Panc1 (cell line): ENCODE results near the gene SYNE1. TPM values are rescaled to one million over a fixed set of nuclear protein-coding genes. Genes with fewer than 3 reads are reported as not detected.

Experiments used
- ATAC-seq: fragments of 200-7000 bp; cut with Tn5 transposase; 2 replicates; pipeline ENCODE4 v1.9.1; 2020; ENCODE audit warnings: mild to moderate bottlenecking, moderate library complexity
- BruUV-seq: library from RNA; stranded (reverse); fragments of 400-500 nt; replicated peaks from 2 replicates; lab custom pipeline; 2021; lab: Mats Ljungman, UMichigan
- CTCF ChIA-PET: fragments of 300-600 bp; sonication (Branson Sonifier 250); formaldehyde crosslinking; loops from one replicate; lab custom pipeline; 2022; ENCODE audit warnings: antibody characterized with exemption; lab: Charles Lee
- POLR2A ChIA-PET: fragments of 300-600 bp; sonication (Branson Sonifier 250); formaldehyde crosslinking; loops from one replicate; lab custom pipeline; 2022; ENCODE audit warnings: antibody characterized with exemption; lab: Charles Lee
- DNase-seq: peaks from one replicate; pipeline ENCODE4 v3.0.0-alpha.2; 2010; ENCODE audit warnings: low read depth, low spot score
- H3K27ac ChIP-seq: 2 replicates; pipeline ENCODE4 v1.5.1; 2011; ENCODE audit warnings: mild to moderate bottlenecking, low read length, inconsistent platforms
- H3K27me3 ChIP-seq: fragments of 200-500 bp; sonication (Bioruptor generic); 2 replicates; pipeline ENCODE4 v1.6.0; 2014; ENCODE audit warnings: low read length, inconsistent platforms; ENCODE audit not compliant: control insufficient read depth, insufficient read depth
- H3K36me3 ChIP-seq: fragments of 200-500 bp; sonication (Bioruptor generic); 2 replicates; pipeline ENCODE4 v1.5.1; 2014; ENCODE audit warnings: inconsistent platforms, mild to moderate bottlenecking, low read length, moderate library complexity; ENCODE audit not compliant: control insufficient read depth, insufficient read depth
- H3K4me1 ChIP-seq: 2 replicates; pipeline ENCODE4 v1.5.1; 2011; ENCODE audit warnings: inconsistent platforms, mild to moderate bottlenecking, low read length, moderate library complexity; ENCODE audit not compliant: control insufficient read depth, insufficient read depth
- H3K4me3 ChIP-seq, 2 experiments: 2 replicates each; pipeline ENCODE4 v1.5.1; 2011 to 2012; ENCODE audit warnings: low read depth in 2 of 2, low read length in 2 of 2, mild to moderate bottlenecking in 2 of 2, inconsistent platforms in 1 of 2, moderate library complexity in 1 of 2
- H3K9me3 ChIP-seq: fragments of 200-500 bp; sonication (Bioruptor generic); 2 replicates; pipeline ENCODE4 v1.5.1; 2014; ENCODE audit warnings: low read depth, mild to moderate bottlenecking, inconsistent platforms, low read length, moderate library complexity; ENCODE audit not compliant: control insufficient read depth, insufficient read depth
- CTCF ChIP-seq: fragments of 450-650 bp; IDR thresholded peaks from 2 replicates; pipeline ENCODE4 v1.5.1; 2017; ENCODE audit warnings: mild to moderate bottlenecking
- POLR2AphosphoS5 ChIP-seq: IDR thresholded peaks from 2 replicates; pipeline ENCODE4 v1.6.1; 2012; ENCODE audit warnings: mild to moderate bottlenecking, low read depth, low read length, moderate library complexity
- REST ChIP-seq, 2 experiments: IDR thresholded peaks; 2 replicates each; pipeline ENCODE4 v1.6.1; 2011 to 2012; ENCODE audit warnings: low read depth in 2 of 2, control low read depth in 1 of 2, low read length in 1 of 2, mild to moderate bottlenecking in 1 of 2, moderate library complexity in 1 of 2; ENCODE audit not compliant: insufficient read depth in 1 of 2
- SIN3A ChIP-seq: IDR thresholded peaks from 2 replicates; pipeline ENCODE4 v1.6.1; 2012; ENCODE audit warnings: low read depth, mild to moderate bottlenecking, low read length, moderate library complexity, borderline replicate concordance; ENCODE audit not compliant: insufficient read depth
- TCF7L2 ChIP-seq: IDR thresholded peaks from 2 replicates; pipeline ENCODE4 v1.6.1; 2011; ENCODE audit warnings: mild to moderate bottlenecking, low read depth, low read length, inconsistent platforms
- in situ Hi-C: cut with HindIII; loops from 2 replicates; pipeline ENCODE4 v1.10.0; 2016; ENCODE audit warnings: low sequenced_read_pairs, low pct_unique_long_range_greater_than_20kb
- intact Hi-C: fragments of 100-400 bp; cut with micrococcal nuclease; formaldehyde crosslinking; loops from one replicate; pipeline ENCODE4 v1.10.0; 2022; ENCODE audit not compliant: unreplicated experiment
- total RNA-seq: library from RNA; stranded (reverse); gene quantifications from one replicate; pipeline ENCODE4 v1.2.1, GENCODE V29; 2021; ENCODE audit not compliant: unreplicated experiment

SYNE1 gene
- total RNA-seq, 1 experiment from 2014 or later = 3.2 TPM

GRCh38 chr6:152244998-152245630 is 392.0 kb downstream of the SYNE1 start:
- CTCF ChIA-PET = no interaction called here
- no TSS peak for BruUV-seq

GRCh38 chr6:152241013-152241766 is 396.0 kb downstream of the SYNE1 start:
- H3K9me3 ChIP-seq = no peaks in the 10 kb centered on the region
- no peak overlapping the region for H3K4me3 ChIP-seq
- CTCF ChIA-PET = no interaction called here
- H3K27ac ChIP-seq = no peak overlapping the region
- POLR2A ChIA-PET = no interaction called here
- no peak for ATAC-seq
- intact Hi-C loops = no loop called here
- H3K4me1 ChIP-seq = no peaks in the 10 kb centered on the region
- no peak for DNase-seq
- H3K36me3 ChIP-seq = no peaks in the 10 kb centered on the region
- no peaks in the 10 kb centered on the region for H3K27me3 ChIP-seq
- BruUV-seq = no TSS peak
- in situ Hi-C loops = no loop called here
- no peak for TF ChIP-seq POLR2AphosphoS5
- TF ChIP-seq SIN3A = no peak
- no peak for TF ChIP-seq CTCF
- no peak for TF ChIP-seq TCF7L2

More at GRCh38 chr6:152244998-152245630, 392.0 kb downstream of the SYNE1 start:
- no peak overlapping the region for H3K4me3 ChIP-seq
- intact Hi-C loops (no loop called here), in situ Hi-C loops (no loop called here)
- no peaks in the 10 kb centered on the region for H3K9me3 ChIP-seq
- ATAC-seq = no peak
- H3K27me3 ChIP-seq = no peaks in the 10 kb centered on the region
- no peaks in the 10 kb centered on the region for H3K36me3 ChIP-seq
- H3K27ac ChIP-seq = no peak overlapping the region
- POLR2A ChIA-PET = no interaction called here
- no peak for TF ChIP-seq CTCF
- no peak for TF ChIP-seq POLR2AphosphoS5
- TF ChIP-seq TCF7L2 = no peak
- TF ChIP-seq REST (IDR thresholded peaks at IDR 0.05; ENCODE audit: insufficient read depth in 1 of 2, low read depth in 2 of 2, low read length in 1 of 2) = no peak
- TF ChIP-seq SIN3A = no peak
- H3K4me1 ChIP-seq = no peaks in the 10 kb centered on the region
- no peak for DNase-seq
